GM23338 (cell line): ENCODE data around the gene SLC38A8.

Experiments
- CREB1 ChIP-seq: fragments of 250-450 bp; sonication (Bioruptor Pico); IDR thresholded peaks from 2 replicates; pipeline ENCODE4 v1.5.0; 2020; ENCODE audit warnings: low read depth, mild to moderate bottlenecking, moderate library complexity
- EZH2 ChIP-seq: fragments of 200-600 bp; sonication (generic); IDR thresholded peaks from one replicate; pipeline ENCODE4 v1.8.0; 2017; ENCODE audit warnings: antibody characterized with exemption, mild to moderate bottlenecking, low read depth; ENCODE audit not compliant: unreplicated experiment
- EZH2phosphoT487 ChIP-seq: fragments of 200-600 bp; sonication (generic); IDR thresholded peaks from one replicate; pipeline ENCODE4 v1.8.1; 2018; ENCODE audit warnings: antibody characterized with exemption; ENCODE audit not compliant: unreplicated experiment
- JUNB ChIP-seq: IDR thresholded peaks from one replicate; pipeline ENCODE4 v1.6.1; 2016; ENCODE audit warnings: antibody characterized with exemption; ENCODE audit not compliant: unreplicated experiment
- POLR2AphosphoS5 ChIP-seq: IDR thresholded peaks from 2 replicates; pipeline ENCODE4 v1.6.1; 2016; ENCODE audit warnings: antibody characterized with exemption, low read depth
- ZNF462 ChIP-seq: fragments of 250-450 bp; sonication (Bioruptor Pico); IDR thresholded peaks from 2 replicates; pipeline ENCODE4 v1.5.0; 2020; ENCODE audit warnings: mild to moderate bottlenecking, moderate library complexity
- TF ChIP-seq, protein P1 (sequence below), 2 experiments: fragments of 200-600 bp in 1 of 2; sonication (generic) in 1 of 2; conservative IDR thresholded peaks; 2 replicates each; pipeline versions ENCODE4 v1.5.1 to v1.6.1; 2016 to 2017; ENCODE audit warnings: antibody characterized with exemption in 2 of 2, low read depth in 2 of 2, mild to moderate bottlenecking in 2 of 2, moderate library complexity in 1 of 2
- TF ChIP-seq, protein P2 (sequence below): IDR thresholded peaks from one replicate; pipeline ENCODE4 v1.6.1; 2018; ENCODE audit warnings: antibody characterized with exemption; ENCODE audit not compliant: unreplicated experiment

DNA sequence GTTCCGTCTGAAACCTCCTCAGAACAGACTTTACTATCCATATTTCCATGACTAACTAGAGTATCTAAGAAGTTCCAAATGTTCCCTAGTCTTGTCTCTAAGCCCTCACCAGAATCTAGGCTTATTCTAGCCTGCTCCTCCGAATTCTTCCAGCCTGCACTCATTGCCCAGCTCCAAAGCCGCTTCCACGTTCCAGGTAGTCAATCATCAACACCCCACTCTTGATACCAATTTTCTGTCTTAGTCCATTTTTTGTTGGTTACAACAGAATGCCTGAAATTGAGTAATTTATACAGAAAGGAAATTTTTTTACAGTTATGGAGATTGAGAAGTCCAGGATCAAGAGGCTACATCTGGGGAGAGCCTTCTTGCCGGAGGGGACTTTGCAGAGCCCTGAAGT is 21.1 kb downstream of the SLC38A8 start:
- TF ChIP-seq, protein P1, sequence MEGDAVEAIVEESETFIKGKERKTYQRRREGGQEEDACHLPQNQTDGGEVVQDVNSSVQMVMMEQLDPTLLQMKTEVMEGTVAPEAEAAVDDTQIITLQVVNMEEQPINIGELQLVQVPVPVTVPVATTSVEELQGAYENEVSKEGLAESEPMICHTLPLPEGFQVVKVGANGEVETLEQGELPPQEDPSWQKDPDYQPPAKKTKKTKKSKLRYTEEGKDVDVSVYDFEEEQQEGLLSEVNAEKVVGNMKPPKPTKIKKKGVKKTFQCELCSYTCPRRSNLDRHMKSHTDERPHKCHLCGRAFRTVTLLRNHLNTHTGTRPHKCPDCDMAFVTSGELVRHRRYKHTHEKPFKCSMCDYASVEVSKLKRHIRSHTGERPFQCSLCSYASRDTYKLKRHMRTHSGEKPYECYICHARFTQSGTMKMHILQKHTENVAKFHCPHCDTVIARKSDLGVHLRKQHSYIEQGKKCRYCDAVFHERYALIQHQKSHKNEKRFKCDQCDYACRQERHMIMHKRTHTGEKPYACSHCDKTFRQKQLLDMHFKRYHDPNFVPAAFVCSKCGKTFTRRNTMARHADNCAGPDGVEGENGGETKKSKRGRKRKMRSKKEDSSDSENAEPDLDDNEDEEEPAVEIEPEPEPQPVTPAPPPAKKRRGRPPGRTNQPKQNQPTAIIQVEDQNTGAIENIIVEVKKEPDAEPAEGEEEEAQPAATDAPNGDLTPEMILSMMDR (conservative IDR thresholded peaks at IDR 0.05; ENCODE audit: low read depth in 2 of 2), result no peak
- TF ChIP-seq EZH2, result no peak
- no peak for TF ChIP-seq POLR2AphosphoS5
- TF ChIP-seq CREB1 (CRISPR knock-in tag), result no peak
- TF ChIP-seq ZNF462 (CRISPR knock-in tag), result no peak
- TF ChIP-seq EZH2phosphoT487, result no peak
- TF ChIP-seq, protein P2, sequence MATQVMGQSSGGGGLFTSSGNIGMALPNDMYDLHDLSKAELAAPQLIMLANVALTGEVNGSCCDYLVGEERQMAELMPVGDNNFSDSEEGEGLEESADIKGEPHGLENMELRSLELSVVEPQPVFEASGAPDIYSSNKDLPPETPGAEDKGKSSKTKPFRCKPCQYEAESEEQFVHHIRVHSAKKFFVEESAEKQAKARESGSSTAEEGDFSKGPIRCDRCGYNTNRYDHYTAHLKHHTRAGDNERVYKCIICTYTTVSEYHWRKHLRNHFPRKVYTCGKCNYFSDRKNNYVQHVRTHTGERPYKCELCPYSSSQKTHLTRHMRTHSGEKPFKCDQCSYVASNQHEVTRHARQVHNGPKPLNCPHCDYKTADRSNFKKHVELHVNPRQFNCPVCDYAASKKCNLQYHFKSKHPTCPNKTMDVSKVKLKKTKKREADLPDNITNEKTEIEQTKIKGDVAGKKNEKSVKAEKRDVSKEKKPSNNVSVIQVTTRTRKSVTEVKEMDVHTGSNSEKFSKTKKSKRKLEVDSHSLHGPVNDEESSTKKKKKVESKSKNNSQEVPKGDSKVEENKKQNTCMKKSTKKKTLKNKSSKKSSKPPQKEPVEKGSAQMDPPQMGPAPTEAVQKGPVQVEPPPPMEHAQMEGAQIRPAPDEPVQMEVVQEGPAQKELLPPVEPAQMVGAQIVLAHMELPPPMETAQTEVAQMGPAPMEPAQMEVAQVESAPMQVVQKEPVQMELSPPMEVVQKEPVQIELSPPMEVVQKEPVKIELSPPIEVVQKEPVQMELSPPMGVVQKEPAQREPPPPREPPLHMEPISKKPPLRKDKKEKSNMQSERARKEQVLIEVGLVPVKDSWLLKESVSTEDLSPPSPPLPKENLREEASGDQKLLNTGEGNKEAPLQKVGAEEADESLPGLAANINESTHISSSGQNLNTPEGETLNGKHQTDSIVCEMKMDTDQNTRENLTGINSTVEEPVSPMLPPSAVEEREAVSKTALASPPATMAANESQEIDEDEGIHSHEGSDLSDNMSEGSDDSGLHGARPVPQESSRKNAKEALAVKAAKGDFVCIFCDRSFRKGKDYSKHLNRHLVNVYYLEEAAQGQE, result no peak
- TF ChIP-seq JUNB, result no peak
